Measurements from ENCODE around the gene COL6A1. TPM values are rescaled to one million over a fixed set of nuclear protein-coding genes. Genes with fewer than 3 reads are reported as not detected.
A peak's percentile ranks its signal among the peaks of the same experiment; 100 is the strongest.

Gene COL6A1
- total RNA-seq, 1 donor from 2014 or later, result 154 TPM

- DNase-seq, result no peak
- H3K27me3 ChIP-seq (ENCODE audit: low read depth), result no peaks in the 10 kb centered on the region
- TF ChIP-seq CTCF (IDR thresholded peaks at IDR 0.05; ENCODE audit: borderline replicate concordance), result no peak
- no peaks in the 10 kb centered on the region for H3K9me3 ChIP-seq (replicated peaks)
- no peaks in the 10 kb centered on the region for H3K4me1 ChIP-seq
- H3K4me3 ChIP-seq, result no peak overlapping the region
- peak overlapping the region; percentile 72 for H3K27ac ChIP-seq (replicated peaks)
- intact Hi-C loops (cut with micrococcal nuclease), result no loop called here
- H3K36me3 ChIP-seq, result no peaks in the 10 kb centered on the region
These were observed 39.8 kb downstream of the COL6A1 start for GRCh38 chr21:46021398-46021797.

- H3K27ac ChIP-seq (replicated peaks), result peak overlapping the region; percentile 72
- DNase-seq, result peak; percentile 72
- no peaks in the 10 kb centered on the region for H3K27me3 ChIP-seq (ENCODE audit: low read depth)
- intact Hi-C loops (cut with micrococcal nuclease), result no loop called here
- no peaks in the 10 kb centered on the region for H3K36me3 ChIP-seq
- H3K9me3 ChIP-seq (replicated peaks), result no peaks in the 10 kb centered on the region
- no peaks in the 10 kb centered on the region for H3K4me1 ChIP-seq
- H3K4me3 ChIP-seq, result peak overlapping the region; percentile 22
- TF ChIP-seq CTCF (IDR thresholded peaks at IDR 0.05; ENCODE audit: borderline replicate concordance), result no peak
These were observed 40.5 kb downstream of the COL6A1 start for GRCh38 chr21:46021978-46022544.

- Histone ChIP-seq H3K9me3 (replicated peaks) (no peaks in the 10 kb centered on the region), H3K36me3 (no peaks in the 10 kb centered on the region), H3K4me3 (peak overlapping the region; percentile 22), H3K4me1 (no peaks in the 10 kb centered on the region), H3K27ac (replicated peaks) (peak overlapping the region; percentile 72), H3K27me3 (ENCODE audit: low read depth) (no peaks in the 10 kb centered on the region)
- no peak for TF ChIP-seq CTCF (IDR thresholded peaks at IDR 0.05; ENCODE audit: borderline replicate concordance)
- DNase-seq, result no peak
- intact Hi-C loops (cut with micrococcal nuclease), result no loop called here
These were observed 41.3 kb downstream of the COL6A1 start for GRCh38 chr21:46022551-46023525.

- peak overlapping the region; percentile 72 for H3K27ac ChIP-seq (replicated peaks)
- no peaks in the 10 kb centered on the region for H3K9me3 ChIP-seq (replicated peaks)
- H3K36me3 ChIP-seq, result no peaks in the 10 kb centered on the region
- no peak for TF ChIP-seq CTCF (IDR thresholded peaks at IDR 0.05; ENCODE audit: borderline replicate concordance)
- no peak for DNase-seq
- no peaks in the 10 kb centered on the region for H3K27me3 ChIP-seq (ENCODE audit: low read depth)
- H3K4me1 ChIP-seq, result peaks cover 3% of the 10 kb centered on the region
- no peak overlapping the region for H3K4me3 ChIP-seq
- intact Hi-C loops (cut with micrococcal nuclease), result no loop called here
These were observed 42.0 kb downstream of the COL6A1 start for GRCh38 chr21:46023555-46023954.

GRCh38 chr21:46024141-46024540, 42.6 kb downstream of the COL6A1 start:
- no peak overlapping the region for H3K4me3 ChIP-seq
- peak overlapping the region; percentile 72 for H3K27ac ChIP-seq (replicated peaks)
- H3K9me3 ChIP-seq (replicated peaks), result peaks cover 2% of the 10 kb centered on the region
- no peak for DNase-seq
- peaks cover 9% of the 10 kb centered on the region for H3K4me1 ChIP-seq
- H3K36me3 ChIP-seq, result no peaks in the 10 kb centered on the region
- intact Hi-C loops (cut with micrococcal nuclease), result no loop called here
- TF ChIP-seq CTCF (IDR thresholded peaks at IDR 0.05; ENCODE audit: borderline replicate concordance), result no peak
- no peaks in the 10 kb centered on the region for H3K27me3 ChIP-seq (ENCODE audit: low read depth)

Data from left ventricle myocardium inferior (tissue), 1 donor.